HepG2 (cell line): ENCODE measurements around the gene BCKDHA. TPM values are rescaled to one million over a fixed set of nuclear protein-coding genes. Genes with fewer than 3 reads are reported as not detected.
A peak's percentile ranks its signal among the peaks of the same experiment; 100 is the strongest.

Experiments
- DR1 ChIP-seq: sonication (generic); formaldehyde crosslinking; IDR thresholded peaks from 2 replicates; pipeline ENCODE4 v1.8.0; 2021; ENCODE audit warnings: mild to moderate bottlenecking, missing genetic modification reagents, inconsistent platforms
- KAT2B ChIP-seq: fragments of 150-350 bp; IDR thresholded peaks from 2 replicates; pipeline ENCODE4 v1.6.1; 2014; ENCODE audit warnings: low read depth, low read length, borderline replicate concordance
- NR3C1 ChIP-seq: sonication (generic); formaldehyde crosslinking; IDR thresholded peaks from 2 replicates; pipeline ENCODE4 v1.4.0; 2020; ENCODE audit warnings: missing genetic modification reagents
- SMARCC2 ChIP-seq: fragments of 450-650 bp; IDR thresholded peaks from 2 replicates; pipeline ENCODE4 v1.6.1; 2017; ENCODE audit warnings: antibody characterized with exemption, mild to moderate bottlenecking
- TBL1XR1 ChIP-seq: fragments of 150-350 bp; IDR thresholded peaks from 2 replicates; pipeline ENCODE4 v1.6.1; 2014; ENCODE audit warnings: borderline replicate concordance, low read length; ENCODE audit not compliant: partially characterized antibody
- ZNF589 ChIP-seq: sonication (generic); formaldehyde crosslinking; conservative IDR thresholded peaks from 2 replicates; pipeline ENCODE4 v1.8.0; 2022; ENCODE audit warnings: mild to moderate bottlenecking, moderate library complexity, missing genetic modification reagents
- ZSCAN22 ChIP-seq: sonication (generic); formaldehyde crosslinking; IDR thresholded peaks from 2 replicates; pipeline ENCODE4 v1.4.0; 2020; ENCODE audit warnings: mild to moderate bottlenecking, missing genetic modification reagents
- polyA plus RNA-seq, 8 experiments: library from polyadenylated mRNA; depleted of rRNA in 3 of 8; stranded (reverse) in 7 of 8; unstranded in 1 of 8; fragments of >200 nt; fragmentation: Illumina TruSeq in 4 of 8; extraction: Trizol in 4 of 8; gene quantifications; 2 replicates each; pipeline versions ENCODE4 v1.2.1 to v1.2.3, GENCODE V29; 2011 to 2016; ENCODE audit warnings: low read depth in 4 of 8, missing spikeins in 1 of 8, mixed read lengths in 1 of 8; ENCODE audit not compliant: insufficient read depth in 1 of 8
- total RNA-seq, 5 experiments: library from RNA; depleted of rRNA; stranded (reverse); fragments of >200 nt; fragmentation: Illumina TruSeq; extraction: Trizol; gene quantifications; 2 replicates each; pipeline ENCODE4 v1.2.3, GENCODE V29; 2016; ENCODE audit warnings: low read depth in 1 of 5
- TF ChIP-seq, protein P1 (sequence below): sonication (generic); formaldehyde crosslinking; IDR thresholded peaks from 2 replicates; pipeline ENCODE4 v1.4.0; 2020; ENCODE audit warnings: missing genetic modification reagents; ENCODE audit errors: not compliant biosample characterization
- TF ChIP-seq, protein P2 (sequence below): sonication (generic); formaldehyde crosslinking; IDR thresholded peaks from 2 replicates; pipeline ENCODE4 v1.9.0; 2021; ENCODE audit warnings: missing genetic modification reagents, borderline replicate concordance
- TF ChIP-seq, protein P3 (sequence below): sonication (generic); formaldehyde crosslinking; IDR thresholded peaks from 2 replicates; pipeline ENCODE4 v1.4.0; 2020; ENCODE audit warnings: missing genetic modification reagents
- TF ChIP-seq, protein P4 (sequence below): sonication (generic); formaldehyde crosslinking; IDR thresholded peaks from 2 replicates; pipeline ENCODE4 v1.9.0; 2022; ENCODE audit warnings: missing genetic modification reagents, mild to moderate bottlenecking, borderline replicate concordance
- TF ChIP-seq, protein P5 (sequence below): fragments of 450-650 bp; IDR thresholded peaks from 2 replicates; pipeline ENCODE4 v1.6.1; 2016
- TF ChIP-seq, protein P6 (sequence below): sonication (generic); formaldehyde crosslinking; IDR thresholded peaks from 2 replicates; pipeline ENCODE4 v1.4.0; 2020; ENCODE audit warnings: mild to moderate bottlenecking, missing genetic modification reagents
- TF ChIP-seq, protein P7 (sequence below): sonication (generic); formaldehyde crosslinking; IDR thresholded peaks from 2 replicates; pipeline ENCODE4 v1.4.0; 2020; ENCODE audit warnings: missing genetic modification reagents

The BCKDHA gene
- total and polyA plus RNA-seq, 2 of the 13 experiments (the other 11 are each of a cell fraction or from before 2014, with no cell fraction given), result 11.8 to 31.5 TPM

DNA sequence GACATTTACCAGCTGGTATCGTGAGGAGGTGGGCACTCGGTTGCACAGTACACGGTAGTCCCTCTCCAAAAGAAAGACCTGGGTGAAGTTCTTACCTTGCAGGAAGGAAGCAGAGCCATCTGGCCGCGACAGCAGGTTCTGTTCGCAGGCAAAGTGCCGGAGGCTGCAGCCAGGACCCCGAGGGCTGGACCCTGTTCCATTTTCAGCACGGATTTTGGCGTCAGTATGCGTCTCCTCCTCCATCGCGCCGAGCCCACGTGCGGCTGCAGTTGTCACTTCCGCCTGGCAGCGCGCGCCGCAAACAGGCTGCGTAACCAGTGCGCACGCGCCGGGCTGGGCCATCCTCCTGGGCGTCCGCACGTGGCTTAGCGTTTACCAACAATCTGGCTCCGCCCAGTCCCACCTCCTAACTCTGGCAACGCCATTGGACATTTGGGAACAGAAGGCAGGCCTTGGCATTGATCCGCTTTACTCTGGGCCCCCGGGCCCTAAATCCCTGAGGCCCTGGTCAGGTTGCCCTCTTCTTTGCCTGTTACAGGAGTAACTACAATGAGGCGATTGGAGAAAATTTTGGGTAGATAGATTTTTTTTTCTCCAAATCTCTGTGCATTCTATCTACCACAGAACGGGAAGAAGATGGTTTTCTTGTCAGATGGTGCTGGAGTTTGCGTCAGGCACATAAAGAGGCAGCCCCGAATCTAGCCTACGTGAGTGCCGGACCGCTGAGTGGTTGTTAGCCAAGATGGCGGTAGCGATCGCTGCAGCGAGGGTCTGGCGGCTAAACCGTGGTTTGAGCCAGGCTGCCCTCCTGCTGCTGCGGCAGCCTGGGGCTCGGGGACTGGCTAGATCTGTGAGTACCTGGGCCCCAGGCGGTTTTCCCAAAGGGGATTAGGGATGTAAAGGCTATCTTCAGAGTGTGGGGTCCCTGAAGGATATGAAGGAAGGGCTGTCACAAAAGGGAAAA lies at the start of gene BCKDHA, which contains the start of gene EXOSC5 (continued):
- TF ChIP-seq, protein P1, sequence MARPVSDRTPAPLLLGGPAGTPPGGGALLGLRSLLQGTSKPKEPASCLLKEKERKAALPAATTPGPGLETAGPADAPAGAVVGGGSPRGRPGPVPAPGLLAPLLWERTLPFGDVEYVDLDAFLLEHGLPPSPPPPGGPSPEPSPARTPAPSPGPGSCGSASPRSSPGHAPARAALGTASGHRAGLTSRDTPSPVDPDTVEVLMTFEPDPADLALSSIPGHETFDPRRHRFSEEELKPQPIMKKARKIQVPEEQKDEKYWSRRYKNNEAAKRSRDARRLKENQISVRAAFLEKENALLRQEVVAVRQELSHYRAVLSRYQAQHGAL (CRISPR knock-in tag), result peak; percentile 87
- TF ChIP-seq, protein P2, sequence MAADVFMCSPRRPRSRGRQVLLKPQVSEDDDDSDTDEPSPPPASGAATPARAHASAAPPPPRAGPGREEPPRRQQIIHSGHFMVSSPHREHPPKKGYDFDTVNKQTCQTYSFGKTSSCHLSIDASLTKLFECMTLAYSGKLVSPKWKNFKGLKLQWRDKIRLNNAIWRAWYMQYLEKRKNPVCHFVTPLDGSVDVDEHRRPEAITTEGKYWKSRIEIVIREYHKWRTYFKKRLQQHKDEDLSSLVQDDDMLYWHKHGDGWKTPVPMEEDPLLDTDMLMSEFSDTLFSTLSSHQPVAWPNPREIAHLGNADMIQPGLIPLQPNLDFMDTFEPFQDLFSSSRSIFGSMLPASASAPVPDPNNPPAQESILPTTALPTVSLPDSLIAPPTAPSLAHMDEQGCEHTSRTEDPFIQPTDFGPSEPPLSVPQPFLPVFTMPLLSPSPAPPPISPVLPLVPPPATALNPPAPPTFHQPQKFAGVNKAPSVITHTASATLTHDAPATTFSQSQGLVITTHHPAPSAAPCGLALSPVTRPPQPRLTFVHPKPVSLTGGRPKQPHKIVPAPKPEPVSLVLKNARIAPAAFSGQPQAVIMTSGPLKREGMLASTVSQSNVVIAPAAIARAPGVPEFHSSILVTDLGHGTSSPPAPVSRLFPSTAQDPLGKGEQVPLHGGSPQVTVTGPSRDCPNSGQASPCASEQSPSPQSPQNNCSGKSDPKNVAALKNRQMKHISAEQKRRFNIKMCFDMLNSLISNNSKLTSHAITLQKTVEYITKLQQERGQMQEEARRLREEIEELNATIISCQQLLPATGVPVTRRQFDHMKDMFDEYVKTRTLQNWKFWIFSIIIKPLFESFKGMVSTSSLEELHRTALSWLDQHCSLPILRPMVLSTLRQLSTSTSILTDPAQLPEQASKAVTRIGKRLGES (CRISPR knock-in tag), result no peak
- TF ChIP-seq ZSCAN22 (CRISPR knock-in tag), result no peak
- TF ChIP-seq, protein P3, sequence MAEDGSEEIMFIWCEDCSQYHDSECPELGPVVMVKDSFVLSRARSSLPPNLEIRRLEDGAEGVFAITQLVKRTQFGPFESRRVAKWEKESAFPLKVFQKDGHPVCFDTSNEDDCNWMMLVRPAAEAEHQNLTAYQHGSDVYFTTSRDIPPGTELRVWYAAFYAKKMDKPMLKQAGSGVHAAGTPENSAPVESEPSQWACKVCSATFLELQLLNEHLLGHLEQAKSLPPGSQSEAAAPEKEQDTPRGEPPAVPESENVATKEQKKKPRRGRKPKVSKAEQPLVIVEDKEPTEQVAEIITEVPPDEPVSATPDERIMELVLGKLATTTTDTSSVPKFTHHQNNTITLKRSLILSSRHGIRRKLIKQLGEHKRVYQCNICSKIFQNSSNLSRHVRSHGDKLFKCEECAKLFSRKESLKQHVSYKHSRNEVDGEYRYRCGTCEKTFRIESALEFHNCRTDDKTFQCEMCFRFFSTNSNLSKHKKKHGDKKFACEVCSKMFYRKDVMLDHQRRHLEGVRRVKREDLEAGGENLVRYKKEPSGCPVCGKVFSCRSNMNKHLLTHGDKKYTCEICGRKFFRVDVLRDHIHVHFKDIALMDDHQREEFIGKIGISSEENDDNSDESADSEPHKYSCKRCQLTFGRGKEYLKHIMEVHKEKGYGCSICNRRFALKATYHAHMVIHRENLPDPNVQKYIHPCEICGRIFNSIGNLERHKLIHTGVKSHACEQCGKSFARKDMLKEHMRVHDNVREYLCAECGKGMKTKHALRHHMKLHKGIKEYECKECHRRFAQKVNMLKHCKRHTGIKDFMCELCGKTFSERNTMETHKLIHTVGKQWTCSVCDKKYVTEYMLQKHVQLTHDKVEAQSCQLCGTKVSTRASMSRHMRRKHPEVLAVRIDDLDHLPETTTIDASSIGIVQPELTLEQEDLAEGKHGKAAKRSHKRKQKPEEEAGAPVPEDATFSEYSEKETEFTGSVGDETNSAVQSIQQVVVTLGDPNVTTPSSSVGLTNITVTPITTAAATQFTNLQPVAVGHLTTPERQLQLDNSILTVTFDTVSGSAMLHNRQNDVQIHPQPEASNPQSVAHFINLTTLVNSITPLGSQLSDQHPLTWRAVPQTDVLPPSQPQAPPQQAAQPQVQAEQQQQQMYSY, result peak; percentile 72; the same call in 1 of the 2 replicates
- no peak for TF ChIP-seq ZNF589 (CRISPR knock-in tag)
- TF ChIP-seq DR1 (CRISPR knock-in tag), result no peak
- no peak for TF ChIP-seq TBL1XR1
- peak; percentile 55; the same call in 1 of the 2 replicates for TF ChIP-seq KAT2B
- TF ChIP-seq NR3C1 (CRISPR knock-in tag), result no peak
- TF ChIP-seq SMARCC2, result no peak
- TF ChIP-seq, protein P4, sequence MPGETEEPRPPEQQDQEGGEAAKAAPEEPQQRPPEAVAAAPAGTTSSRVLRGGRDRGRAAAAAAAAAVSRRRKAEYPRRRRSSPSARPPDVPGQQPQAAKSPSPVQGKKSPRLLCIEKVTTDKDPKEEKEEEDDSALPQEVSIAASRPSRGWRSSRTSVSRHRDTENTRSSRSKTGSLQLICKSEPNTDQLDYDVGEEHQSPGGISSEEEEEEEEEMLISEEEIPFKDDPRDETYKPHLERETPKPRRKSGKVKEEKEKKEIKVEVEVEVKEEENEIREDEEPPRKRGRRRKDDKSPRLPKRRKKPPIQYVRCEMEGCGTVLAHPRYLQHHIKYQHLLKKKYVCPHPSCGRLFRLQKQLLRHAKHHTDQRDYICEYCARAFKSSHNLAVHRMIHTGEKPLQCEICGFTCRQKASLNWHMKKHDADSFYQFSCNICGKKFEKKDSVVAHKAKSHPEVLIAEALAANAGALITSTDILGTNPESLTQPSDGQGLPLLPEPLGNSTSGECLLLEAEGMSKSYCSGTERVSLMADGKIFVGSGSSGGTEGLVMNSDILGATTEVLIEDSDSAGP (CRISPR knock-in tag), result peak; percentile 89; the same call in 1 of the 2 replicates
- TF ChIP-seq, protein P5, sequence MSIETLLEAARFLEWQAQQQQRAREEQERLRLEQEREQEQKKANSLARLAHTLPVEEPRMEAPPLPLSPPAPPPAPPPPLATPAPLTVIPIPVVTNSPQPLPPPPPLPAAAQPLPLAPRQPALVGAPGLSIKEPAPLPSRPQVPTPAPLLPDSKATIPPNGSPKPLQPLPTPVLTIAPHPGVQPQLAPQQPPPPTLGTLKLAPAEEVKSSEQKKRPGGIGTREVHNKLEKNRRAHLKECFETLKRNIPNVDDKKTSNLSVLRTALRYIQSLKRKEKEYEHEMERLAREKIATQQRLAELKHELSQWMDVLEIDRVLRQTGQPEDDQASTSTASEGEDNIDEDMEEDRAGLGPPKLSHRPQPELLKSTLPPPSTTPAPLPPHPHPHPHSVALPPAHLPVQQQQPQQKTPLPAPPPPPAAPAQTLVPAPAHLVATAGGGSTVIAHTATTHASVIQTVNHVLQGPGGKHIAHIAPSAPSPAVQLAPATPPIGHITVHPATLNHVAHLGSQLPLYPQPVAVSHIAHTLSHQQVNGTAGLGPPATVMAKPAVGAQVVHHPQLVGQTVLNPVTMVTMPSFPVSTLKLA, result peak; percentile 100
- TF ChIP-seq, protein P6, sequence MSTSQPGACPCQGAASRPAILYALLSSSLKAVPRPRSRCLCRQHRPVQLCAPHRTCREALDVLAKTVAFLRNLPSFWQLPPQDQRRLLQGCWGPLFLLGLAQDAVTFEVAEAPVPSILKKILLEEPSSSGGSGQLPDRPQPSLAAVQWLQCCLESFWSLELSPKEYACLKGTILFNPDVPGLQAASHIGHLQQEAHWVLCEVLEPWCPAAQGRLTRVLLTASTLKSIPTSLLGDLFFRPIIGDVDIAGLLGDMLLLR, result peak; percentile 99; the same call in 1 of the 2 replicates
- TF ChIP-seq, protein P7, sequence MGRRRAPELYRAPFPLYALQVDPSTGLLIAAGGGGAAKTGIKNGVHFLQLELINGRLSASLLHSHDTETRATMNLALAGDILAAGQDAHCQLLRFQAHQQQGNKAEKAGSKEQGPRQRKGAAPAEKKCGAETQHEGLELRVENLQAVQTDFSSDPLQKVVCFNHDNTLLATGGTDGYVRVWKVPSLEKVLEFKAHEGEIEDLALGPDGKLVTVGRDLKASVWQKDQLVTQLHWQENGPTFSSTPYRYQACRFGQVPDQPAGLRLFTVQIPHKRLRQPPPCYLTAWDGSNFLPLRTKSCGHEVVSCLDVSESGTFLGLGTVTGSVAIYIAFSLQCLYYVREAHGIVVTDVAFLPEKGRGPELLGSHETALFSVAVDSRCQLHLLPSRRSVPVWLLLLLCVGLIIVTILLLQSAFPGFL (CRISPR knock-in tag), result no peak
